ENCODE results near the gene ARID4B. TPM values are rescaled to one million over a fixed set of nuclear protein-coding genes. Genes with fewer than 3 reads are reported as not detected.

The ARID4B gene
- total RNA-seq, 4 donors from 2014 or later, result 11.5 to 18.8 (median 16.5) TPM

GRCh38 chr1:235304549-235305451 lies 23.2 kb downstream of the ARID4B start:
- no peaks in the 10 kb centered on the region for H3K9me3 ChIP-seq
- no peak overlapping the region for H3K27ac ChIP-seq
- no peak overlapping the region for H3K4me3 ChIP-seq
- intact Hi-C loops (cut with DNase I; ENCODE audit: low total_unique reads), result no loop called here
- ATAC-seq, result no peak
- H3K4me1 ChIP-seq, result peaks cover 28 to 32% of the 10 kb centered on the region in 2 donors
- no peaks in the 10 kb centered on the region for H3K27me3 ChIP-seq
- no peaks in the 10 kb centered on the region for H3K36me3 ChIP-seq
- no peak for DNase-seq
- TF ChIP-seq, protein P1, sequence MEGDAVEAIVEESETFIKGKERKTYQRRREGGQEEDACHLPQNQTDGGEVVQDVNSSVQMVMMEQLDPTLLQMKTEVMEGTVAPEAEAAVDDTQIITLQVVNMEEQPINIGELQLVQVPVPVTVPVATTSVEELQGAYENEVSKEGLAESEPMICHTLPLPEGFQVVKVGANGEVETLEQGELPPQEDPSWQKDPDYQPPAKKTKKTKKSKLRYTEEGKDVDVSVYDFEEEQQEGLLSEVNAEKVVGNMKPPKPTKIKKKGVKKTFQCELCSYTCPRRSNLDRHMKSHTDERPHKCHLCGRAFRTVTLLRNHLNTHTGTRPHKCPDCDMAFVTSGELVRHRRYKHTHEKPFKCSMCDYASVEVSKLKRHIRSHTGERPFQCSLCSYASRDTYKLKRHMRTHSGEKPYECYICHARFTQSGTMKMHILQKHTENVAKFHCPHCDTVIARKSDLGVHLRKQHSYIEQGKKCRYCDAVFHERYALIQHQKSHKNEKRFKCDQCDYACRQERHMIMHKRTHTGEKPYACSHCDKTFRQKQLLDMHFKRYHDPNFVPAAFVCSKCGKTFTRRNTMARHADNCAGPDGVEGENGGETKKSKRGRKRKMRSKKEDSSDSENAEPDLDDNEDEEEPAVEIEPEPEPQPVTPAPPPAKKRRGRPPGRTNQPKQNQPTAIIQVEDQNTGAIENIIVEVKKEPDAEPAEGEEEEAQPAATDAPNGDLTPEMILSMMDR (IDR thresholded peaks at IDR 0.05 in 4 of 5, conservative IDR thresholded peaks at IDR 0.05 in 1 of 5), result no peak
- TF ChIP-seq POLR2A (IDR thresholded peaks at IDR 0.05), result no peak
- in situ Hi-C loops (cut with MboI; ENCODE audit: low sequenced_read_pairs in 4 of 4), result no loop called here

- no peak for TF ChIP-seq POLR2A (IDR thresholded peaks at IDR 0.05)
- TF ChIP-seq, protein P1 (IDR thresholded peaks at IDR 0.05 in 4 of 5, conservative IDR thresholded peaks at IDR 0.05 in 1 of 5), result no peak
- H3K36me3 ChIP-seq, result no peaks in the 10 kb centered on the region
- H3K27me3 ChIP-seq, result no peaks in the 10 kb centered on the region
- DNase-seq, result no peak
- no peaks in the 10 kb centered on the region for H3K9me3 ChIP-seq
- no peak for ATAC-seq
- intact Hi-C loops (cut with DNase I; ENCODE audit: low total_unique reads) (no loop called here), in situ Hi-C loops (cut with MboI; ENCODE audit: low sequenced_read_pairs in 4 of 4) (no loop called here)
- H3K4me3 ChIP-seq, result no peak overlapping the region
- peaks cover 24 to 34% of the 10 kb centered on the region in 2 donors for H3K4me1 ChIP-seq
- H3K27ac ChIP-seq, result no peak overlapping the region
Observed at GRCh38 chr1:235302143-235302542, 25.8 kb downstream of the ARID4B start.

- in situ Hi-C loops (cut with MboI; ENCODE audit: low sequenced_read_pairs in 4 of 4) (no loop called here), intact Hi-C loops (cut with DNase I; ENCODE audit: low total_unique reads) (no loop called here)
- Histone ChIP-seq H3K27ac (no peak overlapping the region), H3K4me3 (no peak overlapping the region), H3K4me1 (peaks cover 23 to 31% of the 10 kb centered on the region in 2 donors), H3K27me3 (no peaks in the 10 kb centered on the region), H3K9me3 (no peaks in the 10 kb centered on the region), H3K36me3 (no peaks in the 10 kb centered on the region)
- no peak for ATAC-seq
- no peak for DNase-seq
- TF ChIP-seq POLR2A (IDR thresholded peaks at IDR 0.05), result no peak
- TF ChIP-seq, protein P1 (IDR thresholded peaks at IDR 0.05 in 4 of 5, conservative IDR thresholded peaks at IDR 0.05 in 1 of 5), result no peak
Observed at GRCh38 chr1:235299169-235299858, 28.7 kb downstream of the ARID4B start.

GRCh38 chr1:235298758-235299157 lies 29.2 kb downstream of the ARID4B start:
- intact Hi-C loops (cut with DNase I; ENCODE audit: low total_unique reads), result no loop called here
- Histone ChIP-seq H3K4me1 (peaks cover 28 to 34% of the 10 kb centered on the region in 2 donors), H3K27me3 (no peaks in the 10 kb centered on the region), H3K27ac (no peak overlapping the region), H3K36me3 (no peaks in the 10 kb centered on the region), H3K9me3 (no peaks in the 10 kb centered on the region), H3K4me3 (no peak overlapping the region)
- no peak for ATAC-seq
- in situ Hi-C loops (cut with MboI; ENCODE audit: low sequenced_read_pairs in 4 of 4), result no loop called here
- no peak for DNase-seq
- TF ChIP-seq, protein P1 (IDR thresholded peaks at IDR 0.05 in 4 of 5, conservative IDR thresholded peaks at IDR 0.05 in 1 of 5), result no peak
- TF ChIP-seq POLR2A (IDR thresholded peaks at IDR 0.05), result no peak
